Measurements from ENCODE around the gene MRPL20. TPM values are rescaled to one million over a fixed set of nuclear protein-coding genes. Genes with fewer than 3 reads are reported as not detected.
"Not testable (repeated sequence)": the region's sequence is repeated elsewhere in the genome, so short reads cannot be mapped to it uniquely, and the experiment has no call there.

Gene MRPL20
- total and polyA plus RNA-seq, 2 donors (not counting 3 experiments of a cell fraction or from before 2014, with no cell fraction given): 134 to 152 TPM

GRCh38 chr1:1455934-1456333, 48.8 kb upstream of the MRPL20 start:
- H3K4me1 ChIP-seq (ENCODE audit: control insufficient read depth, extremely low read depth, insufficient read depth, low read length); H4K20me1 ChIP-seq (replicated peaks; ENCODE audit: control insufficient read depth, extremely low read depth, insufficient read depth, low read length); H3K9ac ChIP-seq (replicated peaks; ENCODE audit: extremely low read depth, insufficient read depth, low read length); H3K4me3 ChIP-seq (replicated peaks in 1 of 3; ENCODE audit: insufficient read depth in 1 of 3, low read depth in 1 of 3, low read length in 3 of 3); H3K27me3 ChIP-seq (ENCODE audit: control insufficient read depth in 2 of 2, insufficient read depth in 2 of 2, low read length in 2 of 2); H3K9me1 ChIP-seq (replicated peaks; ENCODE audit: control insufficient read depth, extremely low read depth, insufficient read depth, low read length); H3K36me3 ChIP-seq (ENCODE audit: control insufficient read depth in 2 of 2, extremely low read depth in 1 of 2, insufficient read depth in 2 of 2, low read length in 2 of 2); H3K27ac ChIP-seq (ENCODE audit: insufficient read depth, low read depth, low read length); dilution Hi-C loops (cut with MboI; ENCODE audit: extremely low pct_ligation_motif_present, low sequenced_read_pairs); H2AFZ ChIP-seq (ENCODE audit: low read depth, low read length); BruUV-seq (replicated peaks); intact Hi-C loops (cut with micrococcal nuclease); DNase-seq (ENCODE audit: low read depth, low spot score); CTCF ChIA-PET; H3K4me2 ChIP-seq (ENCODE audit: insufficient read depth, low read length); POLR2A ChIA-PET; H3K79me2 ChIP-seq (ENCODE audit: control insufficient read depth, insufficient read depth, low read length); FAIRE-seq; H3K9me3 ChIP-seq (replicated peaks; ENCODE audit: control insufficient read depth, insufficient read depth, low read length): not testable (repeated sequence)

GRCh38 chr1:1455366-1455884, 48.3 kb upstream of the MRPL20 start:
- TF ChIP-seq CTCF (IDR thresholded peaks at IDR 0.05; ENCODE audit: extremely low read depth in 1 of 2, insufficient read depth in 1 of 2, low read depth in 1 of 2, low read length in 2 of 2) (no peak), MYC (IDR thresholded peaks at IDR 0.05; ENCODE audit: low read depth, low read length) (no peak), GATA2 (IDR thresholded peaks at IDR 0.05; ENCODE audit: insufficient read depth, insufficient read length, low read depth, low read length) (no peak), EZH2 (IDR thresholded peaks at IDR 0.05; ENCODE audit: borderline replicate concordance, low read depth, low read length, severe bottlenecking) (no peak), MAX (IDR thresholded peaks at IDR 0.05; ENCODE audit: insufficient read depth, insufficient read length) (no peak), JUN (IDR thresholded peaks at IDR 0.05; ENCODE audit: borderline replicate concordance, insufficient read depth, insufficient read length, low read depth) (no peak), POLR2A (IDR thresholded peaks at IDR 0.05; ENCODE audit: low read depth, low read length) (no peak)
- Histone ChIP-seq H3K9ac (replicated peaks; ENCODE audit: extremely low read depth, insufficient read depth, low read length) (no peak overlapping the region), H3K4me2 (ENCODE audit: insufficient read depth, low read length) (no peak overlapping the region), H3K79me2 (ENCODE audit: control insufficient read depth, insufficient read depth, low read length) (no peaks in the 10 kb centered on the region), H2AFZ (ENCODE audit: low read depth, low read length) (no peak overlapping the region), H3K27ac (ENCODE audit: insufficient read depth, low read depth, low read length) (no peak overlapping the region), H3K4me1 (ENCODE audit: control insufficient read depth, extremely low read depth, insufficient read depth, low read length) (no peaks in the 10 kb centered on the region), H3K9me1 (replicated peaks; ENCODE audit: control insufficient read depth, extremely low read depth, insufficient read depth, low read length) (no peaks in the 10 kb centered on the region), H3K4me3 (replicated peaks in 1 of 3; ENCODE audit: insufficient read depth in 1 of 3, low read depth in 1 of 3, low read length in 3 of 3) (no peak overlapping the region), H3K9me3 (replicated peaks; ENCODE audit: control insufficient read depth, insufficient read depth, low read length) (no peaks in the 10 kb centered on the region), H3K27me3 (ENCODE audit: control insufficient read depth in 2 of 2, insufficient read depth in 2 of 2, low read length in 2 of 2) (no peaks in the 10 kb centered on the region), H3K36me3 (ENCODE audit: control insufficient read depth in 2 of 2, extremely low read depth in 1 of 2, insufficient read depth in 2 of 2, low read length in 2 of 2) (no peaks in the 10 kb centered on the region), H4K20me1 (replicated peaks; ENCODE audit: control insufficient read depth, extremely low read depth, insufficient read depth, low read length) (no peaks in the 10 kb centered on the region)
- FAIRE-seq: no peak
- intact Hi-C loops (cut with micrococcal nuclease): no loop called here
- dilution Hi-C loops (cut with MboI; ENCODE audit: extremely low pct_ligation_motif_present, low sequenced_read_pairs): no loop called here
- no TSS peak for BruUV-seq (replicated peaks)
- CTCF ChIA-PET: no interaction called here
- no peak for DNase-seq (ENCODE audit: low read depth, low spot score)
- POLR2A ChIA-PET: no interaction called here

GRCh38 chr1:1454286-1455056, 47.4 kb upstream of the MRPL20 start:
- H3K4me3 ChIP-seq (replicated peaks in 1 of 3; ENCODE audit: insufficient read depth in 1 of 3, low read depth in 1 of 3, low read length in 3 of 3); intact Hi-C loops (cut with micrococcal nuclease); H3K9me1 ChIP-seq (replicated peaks; ENCODE audit: control insufficient read depth, extremely low read depth, insufficient read depth, low read length); H3K9me3 ChIP-seq (replicated peaks; ENCODE audit: control insufficient read depth, insufficient read depth, low read length); H3K79me2 ChIP-seq (ENCODE audit: control insufficient read depth, insufficient read depth, low read length); H3K27ac ChIP-seq (ENCODE audit: insufficient read depth, low read depth, low read length); POLR2A ChIA-PET; H3K4me2 ChIP-seq (ENCODE audit: insufficient read depth, low read length); dilution Hi-C loops (cut with MboI; ENCODE audit: extremely low pct_ligation_motif_present, low sequenced_read_pairs); H3K36me3 ChIP-seq (ENCODE audit: control insufficient read depth in 2 of 2, extremely low read depth in 1 of 2, insufficient read depth in 2 of 2, low read length in 2 of 2); H4K20me1 ChIP-seq (replicated peaks; ENCODE audit: control insufficient read depth, extremely low read depth, insufficient read depth, low read length); FAIRE-seq; DNase-seq (ENCODE audit: low read depth, low spot score); H3K4me1 ChIP-seq (ENCODE audit: control insufficient read depth, extremely low read depth, insufficient read depth, low read length); H3K9ac ChIP-seq (replicated peaks; ENCODE audit: extremely low read depth, insufficient read depth, low read length); BruUV-seq (replicated peaks); H2AFZ ChIP-seq (ENCODE audit: low read depth, low read length); H3K27me3 ChIP-seq (ENCODE audit: control insufficient read depth in 2 of 2, insufficient read depth in 2 of 2, low read length in 2 of 2): not testable (repeated sequence)
- CTCF ChIA-PET: interaction anchor here (0.9 kb wide), 1 partner anchor 31 kb away, joined by 3 read pairs; no protein-coding TSS in a partner anchor
